ENCODE results near the gene C16orf96. TPM values are rescaled to one million over a fixed set of nuclear protein-coding genes. Genes with fewer than 3 reads are reported as not detected.

The C16orf96 gene
- total RNA-seq, 2 donors from 2014 or later: 0.11 TPM; not detected in 1

Other genes starting within 250 kb of the C16orf96 start
- gene GLIS2, start 240.3 kb upstream of the C16orf96 start, total RNA-seq: 1 to 10 TPM; 1.6 to 3.6 TPM
- gene PAM16, start 205.0 kb upstream of the C16orf96 start, total RNA-seq: 10 to 100 TPM; 26.9 to 31.8 TPM
- 1 to 10 TPM; 2.2 to 4.8 TPM for gene VASN, start 184.5 kb upstream of the C16orf96 start, total RNA-seq
- gene CORO7, start 139.7 kb upstream of the C16orf96 start, total RNA-seq: 10 to 100 TPM; 43.9 to 48.0 TPM
- gene DNAJA3, start 130.5 kb upstream of the C16orf96 start, total RNA-seq: 10 to 100 TPM; 43.6 to 56.7 TPM
- 10 to 100 TPM; 36.9 to 39.6 TPM for gene NMRAL1, start 81.7 kb upstream of the C16orf96 start, total RNA-seq
- gene HMOX2, start 79.9 kb upstream of the C16orf96 start, total RNA-seq: 10 to 100 TPM; 61.2 to 65.2 TPM
- gene CDIP1, start 17.6 kb upstream of the C16orf96 start, total RNA-seq: 10 to 100 TPM; 17.1 to 26.8 TPM
- gene UBALD1, start 58.5 kb downstream of the C16orf96 start, total RNA-seq: 10 to 100 TPM; 17.1 to 19.6 TPM
- 10 to 100 TPM; 71.9 to 84.6 TPM for gene MGRN1, start 68.5 kb downstream of the C16orf96 start, total RNA-seq
- 10 to 100 TPM; 43.0 to 43.8 TPM for gene NUDT16L1, start 137.2 kb downstream of the C16orf96 start, total RNA-seq
- gene ANKS3, start 177.9 kb downstream of the C16orf96 start, total RNA-seq: 10 to 100 TPM; 13.5 to 21.2 TPM
- under 1 TPM; 0.49 to 0.67 TPM for gene DNAAF8, start 178.2 kb downstream of the C16orf96 start, total RNA-seq
- gene ZNF500, start 210.8 kb downstream of the C16orf96 start, total RNA-seq: 10 to 100 TPM; 12.4 to 13.7 TPM
- gene SEPTIN12, start 232.0 kb downstream of the C16orf96 start, total RNA-seq: under 1 TPM in 1 of 2 donors, not detected in 1; 0.75 TPM
- gene SMIM22, start 239.0 kb downstream of the C16orf96 start, total RNA-seq: 100 to 1,000 TPM; 448 to 580 TPM
- gene ROGDI, start 246.3 kb downstream of the C16orf96 start, total RNA-seq: 10 to 100 TPM; 21.2 to 26.1 TPM